K562 (cell line): Measurements from ENCODE around the gene RRAD. TPM values are rescaled to one million over a fixed set of nuclear protein-coding genes. Genes with fewer than 3 reads are reported as not detected.

Experiments
- AFF4 ChIP-seq: sonication (generic); formaldehyde crosslinking; IDR thresholded peaks from 2 replicates; pipeline ENCODE4 v1.8.0; 2023; ENCODE audit warnings: mild to moderate bottlenecking, missing genetic modification reagents
- CC2D1A ChIP-seq: fragments of 450-650 bp; IDR thresholded peaks from 2 replicates; pipeline ENCODE4 v1.6.1; 2017; ENCODE audit warnings: mild to moderate bottlenecking
- DEAF1 ChIP-seq: fragments of 450-650 bp; formaldehyde crosslinking; IDR thresholded peaks from 2 replicates; pipeline ENCODE4 v1.4.0; 2020; ENCODE audit warnings: mild to moderate bottlenecking, moderate library complexity
- ETV5 ChIP-seq: sonication (generic); formaldehyde crosslinking; IDR thresholded peaks from 2 replicates; pipeline ENCODE4 v1.4.0; 2020; ENCODE audit warnings: low read depth, mild to moderate bottlenecking, missing genetic modification reagents
- GATA2 ChIP-seq: sonication (generic); formaldehyde crosslinking; IDR thresholded peaks from 2 replicates; pipeline ENCODE4 v1.4.0; 2020; ENCODE audit warnings: mild to moderate bottlenecking, missing genetic modification reagents
- HDAC3 ChIP-seq: fragments of 450-650 bp; IDR thresholded peaks from 2 replicates; pipeline ENCODE4 v1.6.1; 2018; ENCODE audit warnings: borderline replicate concordance, mild to moderate bottlenecking, moderate library complexity; ENCODE audit not compliant: partially characterized antibody
- HNRNPUL1 ChIP-seq: fragments of 200-400 bp; formaldehyde crosslinking; IDR thresholded peaks from 2 replicates; pipeline ENCODE4 v1.6.1; 2017; ENCODE audit warnings: low read length
- NFXL1 ChIP-seq: fragments of 450-650 bp; formaldehyde crosslinking; IDR thresholded peaks from 2 replicates; pipeline ENCODE4 v1.4.0; 2021; ENCODE audit warnings: mild to moderate bottlenecking
- RCOR1 ChIP-seq, 2 experiments: IDR thresholded peaks; 2 replicates each; pipeline ENCODE4 v1.6.1; 2012; ENCODE audit warnings: low read depth in 2 of 2, low read length in 2 of 2, borderline replicate concordance in 1 of 2, improper control_type of control experiment in 1 of 2
- SREBF1 ChIP-seq: fragments of 150-350 bp; IDR thresholded peaks from 2 replicates; pipeline ENCODE4 v1.6.1; 2014; ENCODE audit warnings: antibody characterized with exemption, low read depth, low read length, borderline replicate concordance
- TBP ChIP-seq: optimal IDR thresholded peaks from 2 replicates; pipeline ENCODE3; 2011; ENCODE audit warnings: low read depth, low read length, improper control_type of control experiment
- TFAP4 ChIP-seq: sonication (generic); formaldehyde crosslinking; IDR thresholded peaks from 2 replicates; pipeline ENCODE4 v1.8.0; 2022; ENCODE audit warnings: missing genetic modification reagents, mild to moderate bottlenecking, moderate library complexity, borderline replicate concordance
- ZFPM2 ChIP-seq: fragments of 250-450 bp; sonication (Bioruptor Pico); IDR thresholded peaks from 2 replicates; pipeline ENCODE4 v1.5.1; 2022; ENCODE audit warnings: mild to moderate bottlenecking
- ZNF263 ChIP-seq: sonication (generic); formaldehyde crosslinking; IDR thresholded peaks from 2 replicates; pipeline ENCODE4 v1.8.0; 2022; ENCODE audit warnings: mild to moderate bottlenecking, missing genetic modification reagents, borderline replicate concordance
- ZNF280B ChIP-seq: fragments of 250-450 bp; sonication (Bioruptor Pico); IDR thresholded peaks from 2 replicates; pipeline ENCODE4 v1.5.1; 2021; ENCODE audit warnings: mild to moderate bottlenecking
- ZNF384 ChIP-seq: IDR thresholded peaks from 2 replicates; pipeline ENCODE4 v1.6.1; 2012; ENCODE audit warnings: low read depth, low read length, improper control_type of control experiment
- ZNF639 ChIP-seq, 2 experiments: fragments of 200-800 bp in 1 of 2; sonication (Bioruptor generic) in 1 of 2; sonication (generic) in 1 of 2; formaldehyde crosslinking in 1 of 2; IDR thresholded peaks in 1 of 2; conservative IDR thresholded peaks in 1 of 2; 2 replicates each; pipeline versions ENCODE4 v1.5.0 to v1.6.1; 2016 to 2020; ENCODE audit warnings: missing compliant biosample characterization in 1 of 2, missing genetic modification characterization in 1 of 2, missing genetic modification reagents in 1 of 2
- polyA plus RNA-seq, 8 experiments: library from polyadenylated mRNA; depleted of rRNA in 4 of 8; stranded (reverse) in 5 of 8; unstranded in 3 of 8; fragments of >200 nt; fragmentation: Nextera tagmentation in 2 of 8; fragmentation: Illumina TruSeq in 1 of 8; extraction: Ambion mirVana in 2 of 8; extraction: Trizol in 1 of 8; gene quantifications; 2 replicates each; pipeline versions ENCODE4 v1.2.1 to v1.2.3, GENCODE V29; 2011 to 2014; ENCODE audit warnings: inconsistent platforms in 1 of 8, missing spikeins in 1 of 8
- total RNA-seq, 7 experiments: library from RNA; depleted of rRNA in 6 of 7; stranded (reverse); fragments of >200 nt in 6 of 7; fragmentation: Illumina TruSeq in 2 of 7; extraction: Trizol in 2 of 7; gene quantifications; 2 replicates each; pipeline versions ENCODE4 v1.2.1 to v1.2.3, GENCODE V29; 2011 to 2021; ENCODE audit warnings: low replicate concordance in 1 of 7

The RRAD gene
- total and polyA plus RNA-seq, 9 of the 15 experiments (the other 6 are each of a cell fraction or from before 2014, with no cell fraction given), result 0.09 to 0.20 (median 0.13) TPM; not detected in 5

- TF ChIP-seq ZNF280B (CRISPR knock-in tag), result no peak
- peak; percentile 35; the same call in 1 of the 2 replicates for TF ChIP-seq ZNF263 (CRISPR knock-in tag)
- no peak for TF ChIP-seq GATA2 (CRISPR knock-in tag)
- TF ChIP-seq NFXL1 (CRISPR knock-in tag), result no peak
- 0 out of 2 replicates have a peak, but pooled peaks have one; percentile 49 for TF ChIP-seq ETV5 (CRISPR knock-in tag)
- 0 out of 2 replicates have a peak, but pooled peaks have one; percentile 15 for TF ChIP-seq ZNF384
- peak in 1 of 2 experiments; percentile 55; a peak in 1 of 4 replicates for TF ChIP-seq RCOR1 (IDR thresholded peaks at IDR 0.05; ENCODE audit: borderline replicate concordance in 1 of 2, low read depth in 2 of 2, low read length in 2 of 2)
- peak; percentile 90 for TF ChIP-seq CC2D1A
- TF ChIP-seq TBP, result no peak
- no peak for TF ChIP-seq ZNF639 (CRISPR knock-in tag; conservative IDR thresholded peaks at IDR 0.05 in 1 of 2, IDR thresholded peaks at IDR 0.05 in 1 of 2)
- no peak for TF ChIP-seq AFF4 (CRISPR knock-in tag)
- no peak for TF ChIP-seq ZFPM2
- no peak for TF ChIP-seq SREBF1
- peak; percentile 95 for TF ChIP-seq DEAF1 (CRISPR knock-in tag)
- TF ChIP-seq TFAP4, result peak; percentile 83
- TF ChIP-seq HNRNPUL1, result no peak
- TF ChIP-seq HDAC3, result no peak
These were observed 30.2 kb downstream of the RRAD start (continued) for GRCh38 chr16:66894948-66895688.
